GM12892 (cell line): ENCODE measurements around the gene ERG.

ENCODE experiments used
- POLR2A ChIP-seq: IDR thresholded peaks from 2 replicates; pipeline ENCODE4 v1.6.1; 2011; ENCODE audit warnings: low read depth, low read length, control low read depth
- POLR2AphosphoS5 ChIP-seq: IDR thresholded peaks from 2 replicates; pipeline ENCODE4 v1.6.1; 2011; ENCODE audit warnings: low read depth, low read length, control low read depth

GRCh38 chr21:38499296-38499695 is 1.0 kb upstream of the ERG start:
- TF ChIP-seq POLR2AphosphoS5 (no peak), POLR2A (no peak)
